HG02981 (cell line): ENCODE measurements around the gene KLK1.

Source experiments
- ATAC-seq: cut with Tn5 transposase; IDR thresholded peaks from one replicate; pipeline ENCODE4 v1.9.1; 2021; ENCODE audit warnings: mild to moderate bottlenecking, moderate library complexity; ENCODE audit not compliant: unreplicated experiment

KLK1 gene

GRCh38 chr19:50836543-50837195 is 13.1 kb upstream of the KLK1 start:
- no peak for ATAC-seq

DNA sequence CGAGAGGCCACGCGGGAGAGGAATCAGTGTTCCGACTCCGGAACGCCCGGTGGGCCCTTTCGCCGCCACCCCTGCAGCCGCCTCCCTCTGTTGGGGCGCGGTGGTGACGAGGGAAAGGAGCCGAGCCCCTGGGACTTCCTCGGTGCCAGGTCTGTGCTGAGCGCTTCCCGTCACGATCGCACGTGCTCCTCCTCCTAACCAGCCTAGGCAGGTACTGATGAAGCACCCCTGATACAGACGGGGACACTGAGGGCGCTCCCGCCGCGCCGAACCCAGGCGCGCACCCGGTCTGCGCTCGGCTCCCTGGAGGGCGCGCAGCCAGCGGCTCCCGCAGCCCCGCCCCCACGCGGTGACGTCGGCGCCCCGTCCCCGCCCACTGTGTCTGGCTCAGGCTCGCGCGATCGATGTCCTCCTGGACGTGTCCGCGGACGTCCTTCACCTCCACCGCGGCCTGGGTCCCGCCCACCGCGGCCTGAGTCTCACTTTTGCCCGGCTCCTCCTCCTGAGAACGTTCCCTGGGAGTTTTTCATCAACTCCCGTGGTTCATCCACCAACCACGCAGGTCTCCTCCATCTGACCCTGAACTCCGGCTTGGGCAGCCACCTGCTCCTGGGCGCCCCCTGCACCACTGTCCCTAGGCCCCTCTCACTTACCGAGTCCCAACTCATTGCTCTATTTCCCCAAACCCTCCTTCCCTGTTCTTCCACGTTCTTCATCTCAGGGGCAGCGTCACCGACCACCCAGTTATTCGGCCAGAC is 12.4 kb upstream of the KLK1 start:
- ATAC-seq, result peak; percentile 79

DNA sequence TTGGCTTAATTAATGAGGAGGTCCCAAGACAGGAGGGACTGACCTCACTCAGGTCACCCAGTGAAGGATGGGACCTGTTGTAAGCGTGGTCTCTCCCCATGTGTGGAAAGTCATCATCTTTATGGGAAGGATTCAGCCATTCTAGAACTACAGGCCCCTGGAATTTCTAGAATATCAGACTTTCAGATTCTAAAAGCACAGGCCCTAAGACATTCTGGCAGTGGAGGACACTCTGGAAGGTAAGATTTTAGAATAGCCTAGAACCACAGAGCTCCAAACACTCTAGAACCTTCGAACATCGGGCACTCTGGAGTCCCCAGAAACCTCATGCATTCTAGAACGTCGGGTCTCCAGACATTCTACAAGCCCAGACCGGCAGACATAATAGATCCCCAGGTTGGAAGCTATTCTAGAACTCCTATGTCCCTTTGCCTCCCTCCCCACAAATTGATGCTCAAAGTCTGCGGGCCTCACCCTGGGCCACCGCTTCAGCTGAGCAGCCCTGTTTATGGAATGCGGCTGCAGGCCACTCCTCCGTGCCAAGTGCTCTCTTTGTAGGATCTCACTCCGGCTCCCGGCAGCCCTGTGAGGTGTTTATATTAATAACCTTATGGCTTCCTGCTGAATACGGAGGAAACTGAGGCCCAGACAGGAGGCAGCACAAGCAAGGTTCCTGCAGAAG is 11.7 kb upstream of the KLK1 start:
- ATAC-seq, result no peak

GRCh38 chr19:50833802-50834167 is 10.2 kb upstream of the KLK1 start:
- no peak for ATAC-seq

- no peak for ATAC-seq
Measured at GRCh38 chr19:50833117-50833801, 9.7 kb upstream of the KLK1 start, which contains the start of gene KLK15. Gene KLK15, minus strand, starts transcription at chr19:50833574. Its CDS starts 2,082 bp downstream, at chr19:50831492.

GRCh38 chr19:50832666-50833065 is 9.1 kb upstream of the KLK1 start:
- no peak for ATAC-seq

DNA sequence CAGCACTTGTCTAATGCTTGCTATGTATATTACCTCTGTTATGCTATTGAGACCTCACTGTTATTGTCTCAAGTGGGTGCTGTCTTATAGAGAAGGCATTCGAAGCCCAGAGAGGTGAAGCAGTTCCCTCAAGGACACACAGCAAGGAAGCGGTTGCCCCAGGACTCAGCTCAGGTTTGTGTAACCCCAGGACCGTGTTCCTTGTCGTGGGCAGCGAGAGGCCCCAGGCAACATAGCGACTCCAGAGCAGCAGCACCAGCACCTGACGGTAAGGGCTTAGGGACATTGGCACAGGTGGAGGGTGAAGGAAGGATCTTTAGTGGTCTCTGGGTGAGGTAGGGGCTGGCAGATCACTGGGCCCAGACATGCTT is 7.4 kb upstream of the KLK1 start:
- no peak for ATAC-seq

- ATAC-seq, result no peak
Measured at GRCh38 chr19:50830266-50831025, 6.9 kb upstream of the KLK1 start.

DNA sequence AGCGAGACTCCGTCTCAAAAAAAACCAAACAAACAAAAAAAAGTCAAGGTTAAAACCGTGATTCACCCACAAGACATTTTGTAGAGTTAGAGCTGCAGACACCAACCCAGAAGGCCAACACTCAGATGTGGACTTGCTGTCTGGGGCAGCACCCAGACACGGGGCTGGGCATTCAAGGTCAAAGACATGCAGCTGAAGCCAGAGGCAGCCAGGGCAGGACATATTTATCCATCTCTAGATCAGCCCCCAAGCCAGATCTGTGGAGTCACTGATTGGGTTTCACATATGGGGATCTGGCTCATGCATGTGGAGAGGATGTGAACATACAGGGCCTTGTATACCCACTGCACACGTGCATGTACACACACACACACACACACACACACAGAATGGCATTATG is 6.2 kb upstream of the KLK1 start:
- no peak for ATAC-seq

- ATAC-seq, result no peak
Measured at GRCh38 chr19:50827476-50827875, 3.9 kb upstream of the KLK1 start.

GRCh38 chr19:50826492-50827240 is 3.1 kb upstream of the KLK1 start:
- no peak for ATAC-seq

DNA sequence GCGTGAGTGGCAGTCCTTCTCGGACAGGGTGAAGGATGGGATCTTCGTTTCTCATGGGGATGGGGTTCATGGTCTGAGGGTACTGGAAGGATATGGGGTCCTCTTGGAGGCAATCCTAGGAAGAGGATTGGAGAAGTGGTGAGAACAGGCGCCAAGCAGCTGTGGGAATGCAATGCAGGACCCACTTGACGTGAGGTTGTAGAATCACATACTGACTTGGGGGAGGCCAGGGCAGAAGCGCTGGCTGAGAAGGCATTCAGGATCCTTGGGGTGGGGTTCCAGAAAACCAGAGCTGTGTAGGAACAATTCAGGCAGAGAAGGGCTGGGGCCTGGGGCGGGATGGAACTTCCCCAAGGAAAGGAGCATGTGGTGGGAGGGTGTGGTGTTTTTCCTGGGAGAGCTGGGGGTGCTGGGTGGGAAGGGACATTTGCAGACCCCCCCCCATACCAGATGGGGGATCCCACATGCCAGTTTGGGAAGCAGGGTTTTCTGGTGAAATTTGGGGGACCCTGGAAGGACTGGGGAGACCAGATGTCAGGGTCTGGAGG is 852 bp downstream of the KLK1 start:
- no peak for ATAC-seq

DNA sequence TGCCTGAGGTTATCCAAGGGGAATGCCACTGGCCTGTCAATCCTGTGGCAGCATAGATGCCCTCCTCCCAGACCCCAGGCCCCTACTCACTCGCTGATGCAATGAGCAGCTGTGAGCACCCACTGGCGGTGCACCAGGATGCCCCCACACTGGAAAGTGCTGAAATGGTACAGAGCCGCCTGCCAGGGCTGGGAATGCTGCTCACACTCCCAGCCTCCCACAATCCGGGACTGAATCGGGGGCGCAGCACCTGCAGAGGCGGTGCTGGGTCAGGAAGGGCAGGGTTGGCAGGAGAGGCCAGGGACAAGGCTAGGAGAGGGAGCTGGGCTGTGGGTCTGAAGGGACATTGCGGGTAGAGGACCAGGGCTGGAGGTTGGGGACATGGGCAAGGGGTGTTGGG is 2.0 kb downstream of the KLK1 start:
- no peak for ATAC-seq

- ATAC-seq, result no peak
Measured at GRCh38 chr19:50821248-50821612, 2.4 kb downstream of the KLK1 start.

DNA sequence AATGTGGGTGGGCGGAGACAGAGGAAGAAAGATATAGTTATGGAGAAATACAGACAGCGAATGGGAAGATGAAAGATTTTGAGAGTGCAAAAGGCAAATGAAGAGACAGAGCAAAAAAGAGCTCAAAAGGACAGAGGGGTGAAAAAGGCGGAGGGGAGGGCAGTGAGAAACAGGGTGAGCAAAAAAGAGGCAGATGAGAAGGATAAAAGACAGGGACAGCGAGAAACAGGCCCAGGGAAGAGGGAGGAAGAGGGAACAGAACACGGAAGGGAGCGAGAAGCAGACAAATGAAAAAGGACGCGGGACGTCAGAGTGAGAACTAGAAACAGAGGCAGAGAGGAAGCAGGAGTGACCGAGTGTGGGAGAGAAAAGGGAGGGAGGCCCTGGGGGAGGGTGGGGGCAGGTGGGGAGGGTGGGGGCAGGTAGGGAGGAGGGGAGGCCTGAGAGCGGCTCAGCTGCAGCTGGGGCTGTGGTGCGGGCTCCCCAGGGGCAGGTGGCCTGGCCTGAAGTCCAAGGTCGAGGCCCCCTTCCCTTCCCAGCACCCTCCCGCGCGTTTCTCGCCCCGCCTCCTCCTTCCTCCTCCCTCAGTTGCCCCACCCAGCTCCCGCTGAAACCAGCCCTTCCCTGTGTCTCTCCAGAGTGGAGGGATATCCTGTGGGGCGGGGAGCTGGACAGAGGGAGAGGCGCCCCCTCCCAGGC is 2.9 kb downstream of the KLK1 start:
- ATAC-seq, result no peak

DNA sequence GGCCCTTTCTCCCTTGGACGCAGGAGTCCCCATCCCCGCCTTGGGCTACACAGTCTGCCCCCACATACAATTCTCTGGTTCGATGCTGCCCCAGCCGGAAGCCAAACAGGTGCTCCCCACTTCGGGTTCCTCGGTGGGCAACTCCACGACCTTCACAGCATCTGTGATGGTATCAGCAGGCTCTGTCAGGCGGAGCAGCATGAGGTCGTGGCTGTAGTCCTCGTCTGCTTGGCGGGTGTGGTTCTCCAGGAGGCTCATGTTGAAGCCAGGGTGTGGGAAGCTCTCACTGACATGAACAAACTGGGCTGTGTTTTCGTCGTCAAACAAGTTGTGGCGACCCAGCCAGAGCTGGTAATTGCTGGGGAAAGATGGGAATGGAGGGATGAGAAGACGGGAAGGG is 3.5 kb downstream of the KLK1 start:
- no peak for ATAC-seq

DNA sequence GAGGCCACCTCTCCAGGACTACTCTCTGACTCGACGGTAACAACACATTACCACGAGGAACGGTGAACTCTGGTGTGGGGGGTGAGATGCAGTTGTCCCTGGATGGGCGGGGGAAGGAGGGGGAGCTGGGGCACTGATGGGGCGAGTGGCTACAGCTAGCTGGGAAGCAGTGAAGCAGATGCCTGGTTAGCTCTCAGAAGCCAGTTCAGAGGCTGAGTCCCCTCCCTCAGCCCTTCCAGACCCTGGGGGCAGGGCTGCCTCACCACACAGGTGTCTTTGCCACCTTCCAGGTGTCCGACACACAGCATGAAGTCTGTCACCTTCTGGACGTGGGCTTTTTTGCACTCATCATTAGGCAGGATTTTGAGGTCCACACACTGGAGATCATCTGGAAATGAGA is 4.0 kb downstream of the KLK1 start:
- ATAC-seq, result no peak

- no peak for ATAC-seq
Measured at GRCh38 chr19:50818859-50819472, 4.6 kb downstream of the KLK1 start.
